GM21786 (cell line): ENCODE data around the gene INPP5A.
"Not testable (repeated sequence)": the region's sequence is repeated elsewhere in the genome, so short reads cannot be mapped to it uniquely, and the experiment has no call there.

ENCODE experiments used
- ATAC-seq: cut with Tn5 transposase; IDR thresholded peaks from one replicate; pipeline ENCODE4 v1.9.1; 2021; ENCODE audit not compliant: unreplicated experiment

INPP5A gene

GRCh38 chr10:132790470-132790869 lies 252.9 kb downstream of the INPP5A start:
- ATAC-seq, result no peak

- no peak for ATAC-seq
Measured at GRCh38 chr10:132790934-132791829, 253.6 kb downstream of the INPP5A start.

DNA sequence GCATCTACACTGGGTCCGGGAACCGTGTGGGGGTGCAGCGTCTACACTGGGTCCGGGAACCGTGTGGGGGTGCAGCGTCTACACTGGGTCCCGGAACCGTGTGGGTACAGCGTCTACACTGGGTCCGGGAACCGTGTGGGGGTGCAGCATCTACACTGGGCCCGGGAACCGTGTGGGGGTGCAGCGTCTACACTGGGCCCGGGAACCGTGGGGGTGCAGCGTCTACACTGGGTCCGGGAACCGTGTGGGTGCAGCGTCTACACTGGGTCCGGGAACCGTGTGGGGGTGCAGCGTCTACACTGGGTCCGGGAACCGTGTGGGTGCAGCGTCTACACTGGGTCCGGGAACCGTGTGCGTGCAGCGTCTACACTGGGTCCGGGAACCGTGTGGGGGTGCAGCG lies 254.5 kb downstream of the INPP5A start:
- not testable (repeated sequence) for ATAC-seq

GRCh38 chr10:132792796-132793195 lies 255.2 kb downstream of the INPP5A start:
- ATAC-seq, result no peak

- ATAC-seq, result no peak
Measured at GRCh38 chr10:132793213-132793612, 255.6 kb downstream of the INPP5A start.

DNA sequence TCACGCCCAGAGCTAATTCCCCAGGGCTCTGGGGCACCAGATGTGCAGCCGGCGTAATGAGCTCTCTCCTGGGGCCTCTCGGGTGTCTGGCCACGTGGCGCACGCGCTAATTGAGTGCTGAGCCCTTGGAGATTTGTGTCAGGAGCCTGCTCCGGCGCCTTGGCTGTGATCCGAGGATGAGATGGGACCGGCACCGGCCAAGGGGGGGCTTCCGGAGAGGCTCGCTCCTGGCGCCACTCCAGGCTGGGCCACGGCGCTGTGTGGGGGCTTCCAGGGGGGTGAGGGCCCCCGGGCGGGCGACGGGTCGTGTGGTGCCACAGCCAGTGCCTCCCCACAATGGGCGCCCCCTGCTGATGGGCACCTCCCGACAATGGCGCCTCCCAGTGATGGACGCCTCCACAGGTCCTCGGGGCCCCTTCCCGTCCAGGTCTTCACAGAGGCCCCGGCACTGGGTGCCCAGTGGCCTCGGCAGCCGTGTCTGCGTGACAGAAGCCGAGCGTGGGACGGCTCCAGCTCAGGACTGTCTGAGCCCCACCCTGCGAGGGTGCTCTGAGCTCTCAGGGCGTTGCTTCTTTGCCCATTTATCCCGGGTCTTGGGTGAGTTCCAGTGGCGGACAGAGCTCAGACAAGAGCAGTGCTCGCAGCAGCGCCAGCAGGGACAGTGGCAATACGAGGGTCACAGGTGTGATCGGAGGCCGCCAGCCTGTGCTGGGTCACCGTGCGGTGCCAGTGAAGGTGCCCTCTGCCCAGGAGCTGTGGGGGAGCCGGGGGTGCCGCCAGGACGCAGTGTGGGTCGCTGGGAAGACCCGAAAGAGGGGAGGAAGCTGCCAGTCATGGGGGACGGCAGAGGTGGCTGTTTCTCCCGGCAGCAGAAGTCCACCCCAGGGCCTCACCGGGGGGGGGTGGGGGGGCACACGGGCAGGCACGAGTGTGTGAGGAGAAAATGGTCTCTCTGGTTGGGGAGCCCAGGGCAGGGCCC lies 256.6 kb downstream of the INPP5A start:
- ATAC-seq, result no peak

- ATAC-seq, result no peak
Measured at GRCh38 chr10:132796846-132797245, 259.3 kb downstream of the INPP5A start.

GRCh38 chr10:132797986-132798385 lies 260.4 kb downstream of the INPP5A start:
- not testable (repeated sequence) for ATAC-seq

- no peak for ATAC-seq
Measured at GRCh38 chr10:132798403-132798802, 260.8 kb downstream of the INPP5A start.

DNA sequence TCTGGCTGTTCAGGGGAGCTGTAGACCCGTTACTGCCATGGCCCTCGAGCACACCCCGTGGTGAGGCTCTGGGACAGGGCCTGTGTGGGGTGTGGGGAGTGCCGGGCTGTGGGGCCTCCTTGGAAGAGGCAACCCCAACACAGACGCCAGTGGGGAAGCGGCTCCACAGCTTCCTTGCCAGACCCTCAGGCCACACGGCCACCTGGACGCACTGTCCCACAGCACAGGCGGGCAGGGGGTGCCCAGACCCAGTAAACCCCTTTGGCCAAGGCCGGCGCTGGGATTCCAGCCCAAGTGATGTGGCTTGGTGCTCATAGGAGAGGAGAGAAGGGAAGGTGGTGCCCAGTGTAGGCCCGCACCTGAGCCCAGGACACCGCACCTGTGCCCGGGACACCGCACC lies 261.3 kb downstream of the INPP5A start:
- ATAC-seq, result no peak

- ATAC-seq, result no peak
Measured at GRCh38 chr10:132799865-132800264, 262.3 kb downstream of the INPP5A start.

DNA sequence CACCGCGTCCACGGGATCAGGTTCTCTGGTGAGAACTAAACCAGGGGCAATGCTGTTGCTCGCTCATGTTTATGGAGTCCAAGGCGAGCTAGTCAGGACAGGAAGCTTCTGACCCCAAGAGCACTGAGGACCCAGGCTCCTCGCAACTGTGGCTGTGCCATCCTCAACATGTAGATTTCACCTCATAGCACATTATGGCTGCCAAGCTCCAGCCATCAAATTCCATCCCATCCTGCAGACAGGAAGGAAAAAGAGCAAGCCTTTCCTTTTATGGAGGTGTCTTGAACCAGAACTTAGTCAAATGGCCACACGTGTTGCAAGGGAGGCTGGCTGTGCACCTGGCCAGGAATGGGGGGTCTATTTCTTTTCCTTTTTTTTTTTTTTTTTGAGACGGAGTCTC lies 264.5 kb downstream of the INPP5A start:
- ATAC-seq, result no peak

GRCh38 chr10:132802694-132803320 lies 265.2 kb downstream of the INPP5A start:
- no peak for ATAC-seq

- no peak for ATAC-seq
Measured at GRCh38 chr10:132803416-132804210, 266.0 kb downstream of the INPP5A start.

GRCh38 chr10:132804287-132804686 lies 266.7 kb downstream of the INPP5A start:
- no peak for ATAC-seq

DNA sequence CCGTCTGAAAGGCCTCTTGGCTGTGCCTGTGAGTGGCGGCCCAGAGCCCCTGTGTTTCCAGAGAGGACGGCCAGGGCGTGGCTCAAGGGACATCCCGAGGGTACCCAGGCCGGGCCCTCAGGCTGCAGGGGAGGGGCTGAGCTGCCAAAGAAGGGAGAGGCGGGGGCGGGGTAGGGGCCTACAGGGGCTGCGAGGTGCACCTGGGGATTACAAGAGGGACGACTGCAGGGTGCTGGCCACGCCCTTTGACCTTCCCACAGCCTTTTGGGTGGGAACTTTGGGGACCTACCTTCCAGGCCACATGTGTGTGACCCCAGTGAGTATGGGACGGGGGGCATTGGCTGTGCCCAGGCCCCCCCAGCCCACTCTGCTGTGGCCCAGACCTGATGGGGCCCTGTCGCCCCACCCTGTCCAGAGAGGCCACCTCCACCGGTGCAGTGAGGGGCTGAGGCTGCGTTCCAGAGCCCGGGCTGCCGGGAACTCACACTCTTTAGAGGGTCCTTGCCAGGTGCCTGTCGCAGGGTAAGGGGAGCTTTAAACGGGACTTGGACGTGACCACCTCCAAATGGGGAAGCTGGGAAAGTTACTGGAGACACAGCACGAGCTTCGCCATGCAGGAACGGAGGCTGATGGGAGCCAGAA lies 267.3 kb downstream of the INPP5A start:
- no peak for ATAC-seq

DNA sequence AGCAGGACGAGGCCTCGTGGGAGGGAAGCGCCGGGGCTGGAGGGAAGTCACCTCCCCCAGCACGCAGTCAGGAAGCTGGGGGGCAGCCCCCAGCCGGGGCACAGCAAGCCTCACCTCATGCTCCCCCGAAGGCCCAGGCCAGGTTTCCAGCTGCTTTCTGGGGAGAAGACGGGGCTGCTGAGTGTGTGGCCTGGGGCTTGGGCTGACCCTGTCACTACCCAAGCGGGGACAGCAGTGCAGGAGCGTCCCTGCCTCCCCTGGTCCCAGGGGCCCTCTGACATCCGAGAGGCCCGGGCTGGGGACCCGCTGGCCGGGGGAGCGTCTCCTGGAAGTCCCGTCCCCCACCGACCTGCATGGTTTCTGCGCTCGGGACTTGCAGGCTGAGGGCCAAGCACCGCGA lies 268.0 kb downstream of the INPP5A start:
- ATAC-seq, result no peak

- no peak for ATAC-seq
Measured at GRCh38 chr10:132806110-132806509, 268.5 kb downstream of the INPP5A start.

- ATAC-seq, result no peak
Measured at GRCh38 chr10:132806561-132807003, 269.0 kb downstream of the INPP5A start.

- no peak for ATAC-seq
Measured at GRCh38 chr10:132807621-132808049, 270.0 kb downstream of the INPP5A start.
